NB4 (cell line): Measurements from ENCODE around the gene SH3PXD2B.

Source experiments
- POLR2A ChIP-seq: IDR thresholded peaks from 2 replicates; pipeline ENCODE4 v1.6.1; 2011; ENCODE audit warnings: mild to moderate bottlenecking; ENCODE audit not compliant: insufficient read length; ENCODE audit errors: extremely low read depth
- TF ChIP-seq, protein P1 (sequence below): IDR thresholded peaks from one replicate; pipeline ENCODE4 v1.5.1; 2012; ENCODE audit warnings: low read depth, low read length
- TF ChIP-seq, protein P2 (sequence below): IDR thresholded peaks from 2 replicates; pipeline ENCODE4 v1.6.1; 2011; ENCODE audit warnings: low read depth, low read length

GRCh38 chr5:172283862-172284610 lies 170.3 kb downstream of the SH3PXD2B start:
- TF ChIP-seq, protein P1, sequence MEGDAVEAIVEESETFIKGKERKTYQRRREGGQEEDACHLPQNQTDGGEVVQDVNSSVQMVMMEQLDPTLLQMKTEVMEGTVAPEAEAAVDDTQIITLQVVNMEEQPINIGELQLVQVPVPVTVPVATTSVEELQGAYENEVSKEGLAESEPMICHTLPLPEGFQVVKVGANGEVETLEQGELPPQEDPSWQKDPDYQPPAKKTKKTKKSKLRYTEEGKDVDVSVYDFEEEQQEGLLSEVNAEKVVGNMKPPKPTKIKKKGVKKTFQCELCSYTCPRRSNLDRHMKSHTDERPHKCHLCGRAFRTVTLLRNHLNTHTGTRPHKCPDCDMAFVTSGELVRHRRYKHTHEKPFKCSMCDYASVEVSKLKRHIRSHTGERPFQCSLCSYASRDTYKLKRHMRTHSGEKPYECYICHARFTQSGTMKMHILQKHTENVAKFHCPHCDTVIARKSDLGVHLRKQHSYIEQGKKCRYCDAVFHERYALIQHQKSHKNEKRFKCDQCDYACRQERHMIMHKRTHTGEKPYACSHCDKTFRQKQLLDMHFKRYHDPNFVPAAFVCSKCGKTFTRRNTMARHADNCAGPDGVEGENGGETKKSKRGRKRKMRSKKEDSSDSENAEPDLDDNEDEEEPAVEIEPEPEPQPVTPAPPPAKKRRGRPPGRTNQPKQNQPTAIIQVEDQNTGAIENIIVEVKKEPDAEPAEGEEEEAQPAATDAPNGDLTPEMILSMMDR, result no peak
- peak; percentile 62 for TF ChIP-seq POLR2A
- TF ChIP-seq, protein P2, sequence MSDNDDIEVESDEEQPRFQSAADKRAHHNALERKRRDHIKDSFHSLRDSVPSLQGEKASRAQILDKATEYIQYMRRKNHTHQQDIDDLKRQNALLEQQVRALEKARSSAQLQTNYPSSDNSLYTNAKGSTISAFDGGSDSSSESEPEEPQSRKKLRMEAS, result no peak
